ENCODE data around the gene DOK5.

Gene DOK5

GRCh38 chr20:54512694-54513093, 37.3 kb downstream of the DOK5 start:
- DNase-seq (ENCODE audit: low spot score), result no peak
- Histone ChIP-seq H2BK12ac (ENCODE audit: low read length) (no peak overlapping the region), H2BK5ac (ENCODE audit: low read length) (no peak overlapping the region), H3K27ac (replicated peaks; ENCODE audit: low read length) (no peak overlapping the region), H2BK120ac (ENCODE audit: low read depth, low read length) (no peak overlapping the region), H3K18ac (ENCODE audit: low read length) (no peak overlapping the region), H4K91ac (ENCODE audit: low read depth, low read length, poor library complexity) (no peak overlapping the region), H3K9ac (ENCODE audit: low read depth, low read length, poor library complexity) (no peak overlapping the region), H2AK5ac (ENCODE audit: low read depth, low read length) (no peak overlapping the region), H2AFZ (ENCODE audit: low read length) (no peak overlapping the region), H3K4me1 (ENCODE audit: control insufficient read depth in 2 of 2, insufficient read depth in 1 of 2, low read depth in 1 of 2, low read length in 2 of 2) (peaks cover 0 to 3% of the 10 kb centered on the region in 2 donors), H2BK15ac (ENCODE audit: low read length) (no peak overlapping the region), H3K4ac (ENCODE audit: low read length) (no peak overlapping the region), H3K9me3 (replicated peaks in 1 of 2; ENCODE audit: control insufficient read depth in 2 of 2, insufficient read depth in 1 of 2, low read depth in 1 of 2, low read length in 2 of 2) (no peaks in the 10 kb centered on the region), H3K4me2 (ENCODE audit: insufficient read depth, low read length, poor library complexity, severe bottlenecking) (no peak overlapping the region), H3K23ac (ENCODE audit: low read depth, low read length, poor library complexity) (no peak overlapping the region), H4K8ac (ENCODE audit: low read depth, low read length) (no peak overlapping the region), H3K14ac (ENCODE audit: low read length) (no peak overlapping the region), H3K79me1 (ENCODE audit: low read depth, low read length) (no peaks in the 10 kb centered on the region), H3K4me3 (ENCODE audit: low read length in 2 of 2) (no peak overlapping the region), H3K36me3 (replicated peaks in 1 of 2; ENCODE audit: control insufficient read depth in 2 of 2, insufficient read depth in 2 of 2, low read length in 2 of 2) (no peaks in the 10 kb centered on the region), H3K27me3 (ENCODE audit: control insufficient read depth in 3 of 3, insufficient read depth in 3 of 3, low read depth in 1 of 3, low read length in 3 of 3) (no peaks in the 10 kb centered on the region)
- no CpG with 5 or more reads among the region's 4 CpGs for WGBS, 2 donors (ENCODE audit: extremely low coverage in 2 of 2, insufficient read length in 2 of 2, insufficient replicate concordance in 1 of 2)

GRCh38 chr20:54514028-54514607, 38.7 kb downstream of the DOK5 start:
- Histone ChIP-seq H3K36me3 (replicated peaks in 1 of 2; ENCODE audit: control insufficient read depth in 2 of 2, insufficient read depth in 2 of 2, low read length in 2 of 2) (no peaks in the 10 kb centered on the region), H3K14ac (ENCODE audit: low read length) (no peak overlapping the region), H3K4me3 (ENCODE audit: low read length in 2 of 2) (no peak overlapping the region), H2BK5ac (ENCODE audit: low read length) (no peak overlapping the region), H4K91ac (ENCODE audit: low read depth, low read length, poor library complexity) (no peak overlapping the region), H3K9me3 (replicated peaks in 1 of 2; ENCODE audit: control insufficient read depth in 2 of 2, insufficient read depth in 1 of 2, low read depth in 1 of 2, low read length in 2 of 2) (no peaks in the 10 kb centered on the region), H2BK120ac (ENCODE audit: low read depth, low read length) (no peak overlapping the region), H3K9ac (ENCODE audit: low read depth, low read length, poor library complexity) (no peak overlapping the region), H3K79me1 (ENCODE audit: low read depth, low read length) (no peaks in the 10 kb centered on the region), H4K8ac (ENCODE audit: low read depth, low read length) (no peak overlapping the region), H3K23ac (ENCODE audit: low read depth, low read length, poor library complexity) (no peak overlapping the region), H2AFZ (ENCODE audit: low read length) (no peak overlapping the region), H3K27ac (replicated peaks; ENCODE audit: low read length) (no peak overlapping the region), H3K4me2 (ENCODE audit: insufficient read depth, low read length, poor library complexity, severe bottlenecking) (no peak overlapping the region), H2AK5ac (ENCODE audit: low read depth, low read length) (no peak overlapping the region), H3K4ac (ENCODE audit: low read length) (no peak overlapping the region), H2BK12ac (ENCODE audit: low read length) (no peak overlapping the region), H3K18ac (ENCODE audit: low read length) (no peak overlapping the region), H3K4me1 (ENCODE audit: control insufficient read depth in 2 of 2, insufficient read depth in 1 of 2, low read depth in 1 of 2, low read length in 2 of 2) (peaks cover 0 to 3% of the 10 kb centered on the region in 2 donors), H2BK15ac (ENCODE audit: low read length) (no peak overlapping the region), H3K27me3 (ENCODE audit: control insufficient read depth in 3 of 3, insufficient read depth in 3 of 3, low read depth in 1 of 3, low read length in 3 of 3) (no peaks in the 10 kb centered on the region)
- WGBS, 2 donors (ENCODE audit: extremely low coverage in 2 of 2, insufficient read length in 2 of 2, insufficient replicate concordance in 1 of 2), result no CpG with 5 or more reads among the region's 3 CpGs
- DNase-seq (ENCODE audit: low spot score), result no peak

- Histone ChIP-seq H3K14ac (ENCODE audit: low read length) (no peak overlapping the region), H2BK5ac (ENCODE audit: low read length) (no peak overlapping the region), H3K27ac (replicated peaks; ENCODE audit: low read length) (no peak overlapping the region), H3K36me3 (replicated peaks in 1 of 2; ENCODE audit: control insufficient read depth in 2 of 2, insufficient read depth in 2 of 2, low read length in 2 of 2) (no peaks in the 10 kb centered on the region), H3K27me3 (ENCODE audit: control insufficient read depth in 3 of 3, insufficient read depth in 3 of 3, low read depth in 1 of 3, low read length in 3 of 3) (no peaks in the 10 kb centered on the region), H3K9me3 (replicated peaks in 1 of 2; ENCODE audit: control insufficient read depth in 2 of 2, insufficient read depth in 1 of 2, low read depth in 1 of 2, low read length in 2 of 2) (no peaks in the 10 kb centered on the region), H3K18ac (ENCODE audit: low read length) (no peak overlapping the region), H3K4me1 (ENCODE audit: control insufficient read depth in 2 of 2, insufficient read depth in 1 of 2, low read depth in 1 of 2, low read length in 2 of 2) (no peaks in the 10 kb centered on the region), H4K91ac (ENCODE audit: low read depth, low read length, poor library complexity) (no peak overlapping the region), H3K23ac (ENCODE audit: low read depth, low read length, poor library complexity) (no peak overlapping the region), H4K8ac (ENCODE audit: low read depth, low read length) (no peak overlapping the region), H2BK120ac (ENCODE audit: low read depth, low read length) (no peak overlapping the region), H2BK12ac (ENCODE audit: low read length) (no peak overlapping the region), H3K4me3 (ENCODE audit: low read length in 2 of 2) (no peak overlapping the region), H2AK5ac (ENCODE audit: low read depth, low read length) (no peak overlapping the region), H2BK15ac (ENCODE audit: low read length) (no peak overlapping the region), H3K9ac (ENCODE audit: low read depth, low read length, poor library complexity) (no peak overlapping the region), H3K4ac (ENCODE audit: low read length) (no peak overlapping the region), H2AFZ (ENCODE audit: low read length) (no peak overlapping the region), H3K4me2 (ENCODE audit: insufficient read depth, low read length, poor library complexity, severe bottlenecking) (no peak overlapping the region), H3K79me1 (ENCODE audit: low read depth, low read length) (no peaks in the 10 kb centered on the region)
- no peak for DNase-seq (ENCODE audit: low spot score)
- WGBS, 2 donors (ENCODE audit: extremely low coverage in 2 of 2, insufficient read length in 2 of 2, insufficient replicate concordance in 1 of 2), result no CpG with 5 or more reads among the region's 6 CpGs
Measured at GRCh38 chr20:54515793-54516628, 40.6 kb downstream of the DOK5 start.

GRCh38 chr20:54517241-54517975, 42.0 kb downstream of the DOK5 start:
- H2BK15ac ChIP-seq (ENCODE audit: low read length), result no peak overlapping the region
- H3K27me3 ChIP-seq (ENCODE audit: control insufficient read depth in 3 of 3, insufficient read depth in 3 of 3, low read depth in 1 of 3, low read length in 3 of 3), result no peaks in the 10 kb centered on the region
- no peak overlapping the region for H3K18ac ChIP-seq (ENCODE audit: low read length)
- no peaks in the 10 kb centered on the region for H3K9me3 ChIP-seq (replicated peaks in 1 of 2; ENCODE audit: control insufficient read depth in 2 of 2, insufficient read depth in 1 of 2, low read depth in 1 of 2, low read length in 2 of 2)
- H4K91ac ChIP-seq (ENCODE audit: low read depth, low read length, poor library complexity), result no peak overlapping the region
- no peak overlapping the region for H3K23ac ChIP-seq (ENCODE audit: low read depth, low read length, poor library complexity)
- no peak overlapping the region for H3K4me2 ChIP-seq (ENCODE audit: insufficient read depth, low read length, poor library complexity, severe bottlenecking)
- no peaks in the 10 kb centered on the region for H3K36me3 ChIP-seq (replicated peaks in 1 of 2; ENCODE audit: control insufficient read depth in 2 of 2, insufficient read depth in 2 of 2, low read length in 2 of 2)
- no peak overlapping the region for H2BK5ac ChIP-seq (ENCODE audit: low read length)
- no peak for DNase-seq (ENCODE audit: low spot score)
- H4K8ac ChIP-seq (ENCODE audit: low read depth, low read length), result no peak overlapping the region
- no peak overlapping the region for H3K14ac ChIP-seq (ENCODE audit: low read length)
- H3K9ac ChIP-seq (ENCODE audit: low read depth, low read length, poor library complexity), result no peak overlapping the region
- no peak overlapping the region for H2AK5ac ChIP-seq (ENCODE audit: low read depth, low read length)
- 100% methylated on average over 1 of the region's 4 CpGs; no CpG with 5 or more reads in 1 of the 2 donors for WGBS, 2 donors (ENCODE audit: extremely low coverage in 2 of 2, insufficient read length in 2 of 2, insufficient replicate concordance in 1 of 2)
- H3K4me3 ChIP-seq (ENCODE audit: low read length in 2 of 2), result no peak overlapping the region
- no peaks in the 10 kb centered on the region for H3K79me1 ChIP-seq (ENCODE audit: low read depth, low read length)
- H3K4ac ChIP-seq (ENCODE audit: low read length), result no peak overlapping the region
- no peak overlapping the region for H2AFZ ChIP-seq (ENCODE audit: low read length)
- no peak overlapping the region for H3K27ac ChIP-seq (replicated peaks; ENCODE audit: low read length)
- no peaks in the 10 kb centered on the region for H3K4me1 ChIP-seq (ENCODE audit: control insufficient read depth in 2 of 2, insufficient read depth in 1 of 2, low read depth in 1 of 2, low read length in 2 of 2)
- H2BK120ac ChIP-seq (ENCODE audit: low read depth, low read length), result no peak overlapping the region
- no peak overlapping the region for H2BK12ac ChIP-seq (ENCODE audit: low read length)

Data from neuronal stem cell (in vitro differentiated cells).